ENCODE results near the gene TOMM5. TPM values are rescaled to one million over a fixed set of nuclear protein-coding genes. Genes with fewer than 3 reads are reported as not detected.

Gene TOMM5
- total RNA-seq, 1 experiment from 2014 or later = 161 TPM

DNA sequence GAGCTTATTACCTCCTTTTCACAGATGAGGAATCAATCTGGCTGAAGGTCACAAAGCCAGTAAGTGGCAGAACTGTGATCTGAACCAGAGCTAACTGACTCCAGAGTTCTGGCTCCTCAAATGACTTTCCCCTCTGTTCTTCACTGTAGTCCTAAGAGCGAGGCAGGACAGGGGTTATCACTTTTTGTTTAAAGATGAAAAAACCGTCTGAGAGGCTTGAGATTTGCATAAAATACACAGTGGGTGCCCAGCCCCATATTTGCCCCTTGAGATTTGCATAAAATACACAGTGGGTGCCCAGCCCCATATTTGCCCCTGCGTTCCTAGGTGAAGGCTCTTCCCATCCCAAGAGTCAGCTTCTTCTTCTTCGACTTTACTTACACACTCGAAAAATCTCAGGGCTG is 16.9 kb downstream of the TOMM5 start (continued):
- TF ChIP-seq ATF3 (IDR thresholded peaks at IDR 0.05) (no peak), ELF1 (IDR thresholded peaks at IDR 0.05; ENCODE audit: borderline replicate concordance, low read depth) (no peak), JUND (IDR thresholded peaks at IDR 0.05) (no peak)
- TF ChIP-seq, protein P1, sequence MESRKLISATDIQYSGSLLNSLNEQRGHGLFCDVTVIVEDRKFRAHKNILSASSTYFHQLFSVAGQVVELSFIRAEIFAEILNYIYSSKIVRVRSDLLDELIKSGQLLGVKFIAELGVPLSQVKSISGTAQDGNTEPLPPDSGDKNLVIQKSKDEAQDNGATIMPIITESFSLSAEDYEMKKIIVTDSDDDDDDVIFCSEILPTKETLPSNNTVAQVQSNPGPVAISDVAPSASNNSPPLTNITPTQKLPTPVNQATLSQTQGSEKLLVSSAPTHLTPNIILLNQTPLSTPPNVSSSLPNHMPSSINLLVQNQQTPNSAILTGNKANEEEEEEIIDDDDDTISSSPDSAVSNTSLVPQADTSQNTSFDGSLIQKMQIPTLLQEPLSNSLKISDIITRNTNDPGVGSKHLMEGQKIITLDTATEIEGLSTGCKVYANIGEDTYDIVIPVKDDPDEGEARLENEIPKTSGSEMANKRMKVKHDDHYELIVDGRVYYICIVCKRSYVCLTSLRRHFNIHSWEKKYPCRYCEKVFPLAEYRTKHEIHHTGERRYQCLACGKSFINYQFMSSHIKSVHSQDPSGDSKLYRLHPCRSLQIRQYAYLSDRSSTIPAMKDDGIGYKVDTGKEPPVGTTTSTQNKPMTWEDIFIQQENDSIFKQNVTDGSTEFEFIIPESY (IDR thresholded peaks at IDR 0.05; ENCODE audit: extremely low read depth, insufficient replicate concordance, low read length) = no peak
- TF ChIP-seq, protein P2, sequence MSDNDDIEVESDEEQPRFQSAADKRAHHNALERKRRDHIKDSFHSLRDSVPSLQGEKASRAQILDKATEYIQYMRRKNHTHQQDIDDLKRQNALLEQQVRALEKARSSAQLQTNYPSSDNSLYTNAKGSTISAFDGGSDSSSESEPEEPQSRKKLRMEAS (IDR thresholded peaks at IDR 0.05) = no peak

- ChIA-PET CTCF (no interaction called here), POLR2A (no interaction called here), RAD21 (ENCODE audit: low non-redundant PET in 1 of 2, low total read pairs in 2 of 2, uncharacterized antibody in 2 of 2, unreplicated experiment in 2 of 2) (no interaction called here)
- peaks cover 8% of the 10 kb centered on the region; the same call in 1 of the 2 replicates for H4K20me1 ChIP-seq (ENCODE audit: insufficient read depth)
- no TSS peak for BruUV-seq (replicated peaks)
- peaks cover 69% of the 10 kb centered on the region for H3K79me2 ChIP-seq (ENCODE audit: insufficient read depth, low read length)
- no peaks in the 10 kb centered on the region for H3K9me2 ChIP-seq (ENCODE audit: insufficient read depth)
- no peak overlapping the region for H3K9ac ChIP-seq (ENCODE audit: low read length)
- no peaks in the 10 kb centered on the region for H3K4me1 ChIP-seq (ENCODE audit: control insufficient read depth in 1 of 2, insufficient read depth in 2 of 2, low read length in 2 of 2)
- H3K4me3 ChIP-seq (replicated peaks in 1 of 2; ENCODE audit: low read depth in 1 of 2, low read length in 2 of 2) = no peak overlapping the region
- no peak for ATAC-seq
- no peaks in the 10 kb centered on the region for H3K9me3 ChIP-seq (ENCODE audit: control insufficient read depth in 1 of 2, insufficient read depth in 1 of 2, low read depth in 1 of 2, low read length in 2 of 2)
- no peak overlapping the region for H3K27ac ChIP-seq (ENCODE audit: low read depth, low read length)
- H2AFZ ChIP-seq (ENCODE audit: low read depth, low read length, poor library complexity, severe bottlenecking) = no peak overlapping the region
- no peak overlapping the region for H3K4me2 ChIP-seq (ENCODE audit: low read length)
- intact Hi-C loops (cut with micrococcal nuclease) = no loop called here
- DNase-seq (ENCODE audit: low read depth, low spot score) = no peak
- TF ChIP-seq POLR2AphosphoS5 (IDR thresholded peaks at IDR 0.05; ENCODE audit: low read depth, low read length) = no peak
- no peak for TF ChIP-seq ELF1 (IDR thresholded peaks at IDR 0.05; ENCODE audit: borderline replicate concordance, low read depth)
- TF ChIP-seq POLR2A (IDR thresholded peaks at IDR 0.05; ENCODE audit: borderline replicate concordance, extremely low read depth, insufficient read depth, insufficient read length) = no peak
- no peak for TF ChIP-seq EZH2phosphoT487 (IDR thresholded peaks at IDR 0.05; ENCODE audit: borderline replicate concordance)
- TF ChIP-seq, protein P1 (IDR thresholded peaks at IDR 0.05; ENCODE audit: extremely low read depth, insufficient replicate concordance, low read length) = no peak
- TF ChIP-seq, protein P2 (IDR thresholded peaks at IDR 0.05) = no peak
- H3K27me3 ChIP-seq (ENCODE audit: insufficient read depth, low read length) = no peaks in the 10 kb centered on the region
- H3K36me3 ChIP-seq (ENCODE audit: control insufficient read depth in 1 of 2, insufficient read depth in 2 of 2, low read length in 2 of 2) = peaks cover under 1 to 5% of the 10 kb centered on the region in 2 experiments; a peak in 2 of 4 replicates
These were observed 17.4 kb downstream of the TOMM5 start for GRCh38 chr9:37575001-37575400.
